GM12878 (cell line): ENCODE data around the gene VWA5B2. TPM values are rescaled to one million over a fixed set of nuclear protein-coding genes. Genes with fewer than 3 reads are reported as not detected.

Experiments used
- ATAC-seq: fragments of 200-7000 bp; cut with Tn5 transposase; 3 replicates; pipeline ENCODE4 v1.9.1; 2020; ENCODE audit warnings: mild to moderate bottlenecking, moderate library complexity
- BruUV-seq: library from RNA; stranded (reverse); fragments of 400-500 nt; replicated peaks from 2 replicates; lab custom pipeline; 2021; lab: Mats Ljungman, UMichigan
- CTCF ChIA-PET: fragments of 300-600 bp; sonication (Branson Sonifier 250); formaldehyde crosslinking; extraction: SDS; loops from one replicate; lab custom pipeline; 2021; ENCODE audit warnings: inconsistent platforms; lab: Yijun Ruan, JAX
- POLR2A ChIA-PET: fragments of 350-600 bp; formaldehyde crosslinking; extraction: SDS; loops from one replicate; lab custom pipeline; 2021; ENCODE audit warnings: inconsistent platforms; lab: Charles Lee
- RAD21 ChIA-PET: fragments of 300-600 bp; sonication (Branson Sonifier 250); formaldehyde crosslinking; loops from one replicate; lab custom pipeline; 2023; ENCODE audit warnings: antibody characterized with exemption; ENCODE audit not compliant: unreplicated experiment; lab: Charles Lee
- SMC1A ChIA-PET: fragments of 300-600 bp; sonication (Branson Sonifier 250); formaldehyde crosslinking; loops from one replicate; lab custom pipeline; 2023; ENCODE audit not compliant: unreplicated experiment, uncharacterized antibody; lab: Charles Lee
- DNase-seq: peaks from one replicate; pipeline ENCODE4 v3.0.0-alpha.2; 2011; ENCODE audit warnings: low read depth, low spot score
- FAIRE-seq: peaks from 3 replicates; lab custom pipeline; 2011; peaks lifted over from hg19 to GRCh38; lab: Jason Lieb, UNC
- H2AFZ ChIP-seq: 2 replicates; pipeline ENCODE4 v1.6.0; 2011; ENCODE audit warnings: low read depth, low read length, control low read depth; ENCODE audit not compliant: control insufficient read depth
- H3K27ac ChIP-seq: 2 replicates; pipeline ENCODE4 v1.5.1; 2011; ENCODE audit warnings: control low read depth; ENCODE audit not compliant: control insufficient read depth, insufficient read depth
- H3K27me3 ChIP-seq, 2 experiments: replicated peaks in 1 of 2; 2 replicates each; pipeline versions ENCODE4 v1.6.0 to v1.6.1; 2011; ENCODE audit warnings: low read length in 1 of 2; ENCODE audit not compliant: control insufficient read depth in 2 of 2, insufficient read depth in 2 of 2
- H3K36me3 ChIP-seq, 2 experiments: 2 replicates each; pipeline ENCODE4 v1.5.1; 2011; ENCODE audit warnings: low read length in 1 of 2; ENCODE audit not compliant: control insufficient read depth in 2 of 2, insufficient read depth in 2 of 2
- H3K4me1 ChIP-seq: 2 replicates; pipeline ENCODE4 v1.6.1; 2011; ENCODE audit warnings: mild to moderate bottlenecking, low read length, moderate library complexity, mixed read lengths; ENCODE audit not compliant: control insufficient read depth, insufficient read depth
- H3K4me2 ChIP-seq: 2 replicates; pipeline ENCODE4 v1.6.0; 2011; ENCODE audit warnings: control low read depth; ENCODE audit not compliant: control insufficient read depth, insufficient read depth
- H3K4me3 ChIP-seq: fragments of 200-600 bp; sonication (generic); 2 replicates; pipeline ENCODE4 v1.5.1; 2016
- H3K79me2 ChIP-seq: 2 replicates; pipeline ENCODE4 v1.6.0; 2011; ENCODE audit warnings: low read length; ENCODE audit not compliant: control insufficient read depth, insufficient read depth
- H3K9ac ChIP-seq: 2 replicates; pipeline ENCODE4 v1.8.0; 2011; ENCODE audit warnings: low read length, control low read depth, mixed read lengths; ENCODE audit not compliant: control insufficient read depth, insufficient read depth
- H3K9me3 ChIP-seq: replicated peaks from 3 replicates; pipeline ENCODE4 v1.5.1; 2011; ENCODE audit warnings: mild to moderate bottlenecking, low read length; ENCODE audit not compliant: control insufficient read depth, insufficient read depth
- H4K20me1 ChIP-seq: 2 replicates; pipeline ENCODE4 v1.6.0; 2011; ENCODE audit not compliant: control insufficient read depth, insufficient read depth
- BCL3 ChIP-seq: IDR thresholded peaks from 2 replicates; pipeline ENCODE4 v1.6.1; 2011; ENCODE audit warnings: borderline replicate concordance, low read depth, mild to moderate bottlenecking, moderate library complexity, low read length; ENCODE audit not compliant: insufficient read depth, poor library complexity, severe bottlenecking
- E2F4 ChIP-seq: IDR thresholded peaks from 2 replicates; pipeline ENCODE4 v1.6.1; 2012; ENCODE audit warnings: low read depth, low read length, improper control_type of control experiment
- EZH2 ChIP-seq: IDR thresholded peaks from 2 replicates; pipeline ENCODE4 v1.6.1; 2012; ENCODE audit warnings: low read depth, mild to moderate bottlenecking, control low read depth, inconsistent platforms, low read length, borderline replicate concordance; ENCODE audit not compliant: control insufficient read depth
- LARP7 ChIP-seq: fragments of 450-650 bp; IDR thresholded peaks from 2 replicates; pipeline ENCODE4 v1.6.1; 2017; ENCODE audit warnings: mild to moderate bottlenecking
- PRDM15 ChIP-seq: fragments of 450-650 bp; formaldehyde crosslinking; IDR thresholded peaks from 2 replicates; pipeline ENCODE4 v1.4.0; 2020; ENCODE audit warnings: mild to moderate bottlenecking, moderate library complexity
- RAD21 ChIP-seq: IDR thresholded peaks from 2 replicates; pipeline ENCODE4 v1.6.1; 2011; ENCODE audit warnings: mild to moderate bottlenecking, low read depth, low read length, moderate library complexity; ENCODE audit not compliant: insufficient read depth
- RBBP5 ChIP-seq: fragments of 200-600 bp; sonication (generic); conservative IDR thresholded peaks from 2 replicates; pipeline ENCODE4 v1.6.1; 2016
- SMAD5 ChIP-seq: IDR thresholded peaks from 2 replicates; pipeline ENCODE4 v1.6.1; 2016; ENCODE audit warnings: antibody characterized with exemption, low read depth
- SMC3 ChIP-seq: IDR thresholded peaks from 2 replicates; pipeline ENCODE4 v1.6.1; 2011; ENCODE audit warnings: low read length, improper control_type of control experiment, borderline replicate concordance
- SREBF2 ChIP-seq: IDR thresholded peaks from 2 replicates; pipeline ENCODE4 v1.6.1; 2012; ENCODE audit warnings: mild to moderate bottlenecking, low read length
- STAT3 ChIP-seq: IDR thresholded peaks from 2 replicates; pipeline ENCODE4 v1.6.1; 2011; ENCODE audit warnings: low read depth, low read length, improper control_type of control experiment
- SUPT20H ChIP-seq: IDR thresholded peaks from 2 replicates; pipeline ENCODE4 v1.6.1; 2011; ENCODE audit warnings: low read depth, mild to moderate bottlenecking, low read length, moderate library complexity, borderline replicate concordance; ENCODE audit not compliant: control insufficient read depth
- TCF7 ChIP-seq: IDR thresholded peaks from 2 replicates; pipeline ENCODE4 v1.6.1; 2014; ENCODE audit warnings: antibody characterized with exemption, borderline replicate concordance
- YY1 ChIP-seq: IDR thresholded peaks from 2 replicates; pipeline ENCODE4 v1.6.1; 2011; ENCODE audit warnings: low read depth, mild to moderate bottlenecking, low read length
- WGBS: methylation state at CpG from one replicate; pipeline ENCODE4 v1.1.6; 2016; ENCODE audit warnings: low lambda C conversion rate; ENCODE audit not compliant: insufficient replicate concordance, insufficient coverage; ENCODE audit errors: missing lambda C conversion rate; 5-methylcytosine and 5-hydroxymethylcytosine counted together
- in situ Hi-C: fragments of 300-500 bp; cut with MboI; formaldehyde crosslinking; loops from 9 replicates; pipeline ENCODE4 v1.14.3; 2018; ENCODE audit warnings: mixed read lengths
- intact Hi-C: fragments of 100-400 bp; cut with micrococcal nuclease; formaldehyde crosslinking; loops from one replicate; pipeline ENCODE4 v1.14.2; 2022; ENCODE audit not compliant: unreplicated experiment
- polyA plus RNA-seq, 11 experiments: library from polyadenylated mRNA; depleted of rRNA in 4 of 11; unstranded in 6 of 11; stranded (reverse) in 5 of 11; fragments of >200 nt; fragmentation: Nextera tagmentation in 4 of 11; fragmentation: Illumina TruSeq in 1 of 11; extraction: Ambion mirVana in 4 of 11; extraction: Trizol in 1 of 11; gene quantifications; 1 replicate in 1 of 11; 2 replicates in 10 of 11; pipeline versions ENCODE4 v1.2.1 to v1.2.3, GENCODE V29; 2011 to 2016; ENCODE audit warnings: inconsistent platforms in 2 of 11, missing spikeins in 2 of 11, low read depth in 1 of 11
- total RNA-seq, 4 experiments: library from RNA; depleted of rRNA in 3 of 4; stranded (reverse); fragments of >200 nt in 3 of 4; fragmentation: Illumina TruSeq in 1 of 4; extraction: Trizol in 1 of 4; gene quantifications; 2 replicates each; pipeline versions ENCODE4 v1.2.1 to v1.2.3, GENCODE V29; 2013 to 2021

The VWA5B2 gene
- total and polyA plus RNA-seq, 10 of the 15 experiments (the other 5 are each of a cell fraction or from before 2014, with no cell fraction given): 0.03 to 0.09 TPM; not detected in 8

- Histone ChIP-seq H3K27me3 (no peaks in the 10 kb centered on the region; a peak in 1 of 4 replicates), H4K20me1 (no peaks in the 10 kb centered on the region), H3K4me1 (no peaks in the 10 kb centered on the region), H3K36me3 (no peaks in the 10 kb centered on the region), H3K4me3 (no peak overlapping the region), H3K4me2 (no peak overlapping the region), H3K9me3 (no peaks in the 10 kb centered on the region), H3K79me2 (no peaks in the 10 kb centered on the region), H3K27ac (no peak overlapping the region), H3K9ac (no peak overlapping the region), H2AFZ (no peak overlapping the region)
- ChIA-PET RAD21 (interaction anchor here (0.8 to 1.2 kb wide), 3 partner anchors 37 to 394 kb away, joined by 3 to 6 read pairs (median 3); no protein-coding TSS in a partner anchor), CTCF (interaction anchor here (0.6 to 1.9 kb wide), 8 partner anchors 18 to 394 kb away, joined by 3 to 12 read pairs (median 4); no protein-coding TSS in a partner anchor), POLR2A (no interaction called here), SMC1A (interaction anchor here (0.6 to 1.7 kb wide), 4 partner anchors 102 to 394 kb away, joined by 3 to 9 read pairs (median 3); no protein-coding TSS in a partner anchor)
- FAIRE-seq: peak; percentile 62
- peak; percentile 88 for ATAC-seq
- in situ Hi-C loops: loop anchor here (5.0 kb wide), 1 partner anchor 397 kb away; no protein-coding TSS in a partner anchor
- DNase-seq: no peak
- intact Hi-C loops: loop anchor here (1.0 to 2.0 kb wide), 2 partner anchors 63 to 394 kb away; no protein-coding TSS in a partner anchor
- BruUV-seq: no TSS peak
- 13% methylated on average over 10 of the region's 10 CpGs for WGBS
- TF ChIP-seq RAD21 (peak; percentile 76), SUPT20H (no peak), SREBF2 (no peak), STAT3 (no peak), BCL3 (no peak), RBBP5 (no peak), YY1 (peak; percentile 41; the same call in 1 of the 2 replicates), SMC3 (peak; percentile 61; the same call in 1 of the 2 replicates), SMAD5 (no peak), TCF7 (no peak), PRDM15 (CRISPR knock-in tag) (no peak), LARP7 (no peak), E2F4 (no peak), EZH2 (no peak)
Observed at GRCh38 chr3:184289426-184289938, 60.1 kb downstream of the VWA5B2 start.
